Activated gamma-delta T cell treated with Interleukin-2 at 50 U/mL for 16 hours (primary cell): ENCODE results near the gene TOR4A.
A peak's percentile ranks its signal among the peaks of the same experiment; 100 is the strongest.
"Not testable (repeated sequence)": the region's sequence is repeated elsewhere in the genome, so short reads cannot be mapped to it uniquely, and the experiment has no call there.

Experiments
- DNase-seq: peaks from one replicate; pipeline ENCODE4 v3.0.0-alpha.2; 2020

The TOR4A gene

GRCh38 chr9:137239541-137240200 lies 37.9 kb upstream of the TOR4A start:
- not testable (repeated sequence) for DNase-seq

GRCh38 chr9:137240318-137240840 lies 37.1 kb upstream of the TOR4A start:
- DNase-seq = peak; percentile 66

DNA sequence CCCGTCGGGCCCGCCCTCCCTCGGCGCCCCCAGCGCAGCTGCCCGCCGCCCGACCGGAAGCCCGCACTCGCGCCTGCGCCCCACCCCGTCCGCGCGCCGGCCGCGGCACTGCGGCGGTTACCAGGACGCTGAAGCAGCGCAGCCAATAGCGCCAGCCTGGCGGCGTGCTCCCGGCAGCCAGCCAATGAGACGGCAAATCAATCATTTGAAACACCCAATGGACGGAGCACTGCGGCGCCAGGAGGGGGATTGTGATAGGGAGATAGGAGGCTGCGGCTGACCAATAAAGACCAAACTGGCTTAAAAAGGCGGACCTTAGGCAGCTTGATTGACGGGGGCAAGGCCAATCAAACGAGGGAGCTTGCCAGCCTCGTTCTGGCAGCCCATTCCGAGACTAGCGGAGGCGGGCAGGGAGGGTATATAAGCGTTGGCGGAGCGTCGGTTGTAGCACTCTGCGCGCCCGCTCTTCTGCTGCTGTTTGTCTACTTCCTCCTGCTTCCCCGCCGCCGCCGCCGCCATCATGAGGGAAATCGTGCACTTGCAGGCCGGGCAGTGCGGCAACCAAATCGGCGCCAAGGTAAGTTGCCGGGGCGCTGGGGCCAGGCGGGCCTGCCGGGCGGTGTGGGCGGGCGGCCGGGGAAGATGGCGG lies 36.6 kb upstream of the TOR4A start, which contains the start of gene TUBB4B:
TSS of gene TUBB4B (plus strand) at position 447 of the 649 bp plus-strand sequence. CDS start at position 521, 74 bp downstream.
- peak; percentile 98 for DNase-seq

GRCh38 chr9:137241490-137242268 lies 35.8 kb upstream of the TOR4A start:
- peak; percentile 78 for DNase-seq

GRCh38 chr9:137242269-137243203 lies 35.0 kb upstream of the TOR4A start:
- no peak for DNase-seq

GRCh38 chr9:137243266-137243625 lies 34.3 kb upstream of the TOR4A start:
- not testable (repeated sequence) for DNase-seq

- no peak for DNase-seq
These were observed 33.7 kb upstream of the TOR4A start for GRCh38 chr9:137243626-137244485.

DNA sequence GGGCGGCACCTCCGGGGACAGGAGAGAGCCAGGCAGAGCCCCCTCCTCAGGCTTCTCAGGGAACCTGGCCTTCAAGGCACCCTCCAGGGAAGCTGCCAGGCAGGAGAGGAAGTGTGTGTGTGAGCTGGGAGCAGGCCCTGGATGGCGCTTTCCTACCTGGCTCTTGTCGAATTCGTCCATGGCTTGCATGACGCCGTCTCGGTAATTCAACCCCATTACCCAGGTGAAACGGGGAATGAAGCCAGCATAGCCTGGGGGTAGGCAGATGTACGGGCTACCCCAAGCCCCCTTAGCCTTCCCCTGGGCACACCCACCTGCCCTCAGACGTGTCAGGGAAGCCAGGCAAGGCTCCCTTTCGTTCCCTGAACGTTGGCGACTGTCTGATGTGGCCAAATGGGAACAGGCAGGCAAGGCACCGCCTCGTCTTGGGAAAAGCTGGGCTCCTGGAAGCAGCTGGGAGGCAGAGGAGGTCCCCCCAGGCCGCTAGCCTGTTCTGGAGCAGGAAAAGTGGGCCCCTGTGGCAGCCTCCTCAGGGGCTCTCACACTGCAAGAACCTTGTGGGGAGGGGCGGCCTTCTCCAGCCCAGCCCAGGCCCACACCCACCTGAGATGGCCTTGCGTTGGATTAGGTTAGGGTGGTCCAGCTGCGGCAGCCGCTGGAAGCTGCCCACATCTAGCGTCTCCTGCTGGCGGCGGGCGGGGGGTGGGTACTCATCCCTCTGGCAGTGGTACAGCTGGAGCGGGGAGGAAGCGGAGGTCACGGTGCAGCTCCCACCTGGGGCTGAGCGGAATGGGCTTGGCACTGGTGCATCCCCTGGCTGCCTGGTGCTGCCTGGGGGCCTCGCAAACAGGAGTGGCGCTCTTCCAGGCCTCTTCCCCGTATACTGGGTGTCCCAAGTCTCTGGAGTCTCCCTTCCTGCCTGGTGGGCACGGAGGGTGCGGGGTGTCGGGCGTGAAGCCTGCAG lies 32.8 kb upstream of the TOR4A start:
- no peak for DNase-seq

DNA sequence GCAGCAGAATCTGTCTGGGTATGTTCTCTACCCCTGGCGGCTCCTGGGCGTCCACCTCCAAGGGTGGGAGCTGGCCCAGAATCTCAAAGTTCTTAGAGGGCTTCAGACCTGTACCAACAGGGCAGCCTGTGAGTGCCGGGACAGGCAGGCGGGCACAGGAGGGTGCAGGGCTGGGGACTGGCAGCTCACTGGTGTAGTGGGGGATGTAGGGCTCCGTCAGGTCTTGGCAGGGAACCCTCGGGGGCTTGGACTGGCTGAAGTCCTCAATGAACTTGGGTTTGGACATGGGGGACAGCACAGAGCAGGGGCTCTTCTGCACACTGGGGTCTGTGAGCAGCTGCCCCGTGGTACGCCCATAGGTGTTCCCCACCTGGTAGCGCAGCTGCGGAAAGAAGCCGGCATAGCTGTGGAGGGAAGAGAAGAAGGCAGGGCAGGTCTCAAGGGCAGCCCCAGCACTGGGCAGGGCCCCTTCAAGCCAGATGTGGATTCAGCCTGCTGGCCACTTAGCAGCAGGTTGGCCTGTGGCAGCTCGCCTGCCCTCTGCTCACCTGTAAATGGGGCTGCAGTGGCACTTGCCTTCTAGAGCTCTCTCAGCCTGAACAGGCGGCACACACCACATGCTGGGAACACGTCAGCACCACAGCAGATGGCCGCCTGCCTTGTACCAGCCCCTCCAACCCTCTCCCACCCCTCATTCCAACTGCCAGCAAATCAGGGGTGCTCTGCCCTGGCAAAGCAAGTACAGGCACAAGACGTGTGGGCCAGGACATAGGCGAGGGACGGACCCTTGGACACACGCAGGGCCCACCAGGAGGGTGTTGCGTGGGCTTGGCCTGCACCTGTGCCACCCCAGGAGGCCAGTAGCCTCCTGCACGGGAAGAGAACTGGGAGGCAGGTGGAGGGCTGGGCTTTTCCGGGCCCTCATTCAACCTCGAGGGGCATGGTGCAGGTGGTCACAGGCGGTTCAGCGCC lies 31.8 kb upstream of the TOR4A start:
- no peak for DNase-seq

DNA sequence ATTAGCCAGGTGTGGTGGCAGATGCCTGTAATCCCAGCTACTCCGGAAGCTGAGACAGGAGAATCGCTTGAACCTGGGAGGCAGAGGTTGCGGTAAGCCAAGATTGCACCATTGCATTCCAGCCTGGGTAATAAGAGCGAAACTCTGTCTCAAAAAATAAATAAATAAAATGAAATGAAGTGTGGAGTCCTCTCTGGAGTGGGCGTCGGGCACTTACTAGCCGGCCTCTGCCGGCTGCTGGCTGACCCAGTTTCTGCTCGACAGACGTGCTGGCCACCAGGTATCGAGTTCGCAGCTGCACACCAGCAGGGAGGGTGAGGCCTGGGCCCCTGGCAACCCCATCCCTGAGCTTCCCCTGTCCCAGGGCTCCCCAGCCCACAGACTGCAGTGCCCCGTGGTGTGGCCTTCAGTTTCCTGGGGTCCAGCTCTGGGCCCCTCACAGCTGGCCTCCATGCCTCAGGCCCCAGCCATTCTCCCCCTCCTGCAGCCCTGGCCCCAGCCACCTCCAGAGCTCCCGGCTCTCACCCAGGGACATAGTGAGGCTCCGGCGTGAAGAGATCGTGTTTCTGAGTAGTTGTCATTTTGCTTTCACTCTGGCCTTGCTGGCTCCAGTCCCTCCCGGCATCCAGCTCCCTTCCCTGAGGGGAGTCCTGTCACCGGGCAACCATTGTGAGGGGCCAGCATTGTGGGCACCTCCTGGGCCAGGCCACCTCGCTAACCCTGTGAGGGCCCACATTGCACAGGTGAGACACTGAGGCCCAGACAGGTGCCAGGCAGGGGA lies 30.2 kb upstream of the TOR4A start:
- DNase-seq = no peak

GRCh38 chr9:137247916-137248175 lies 29.7 kb upstream of the TOR4A start:
- no peak for DNase-seq

- no peak for DNase-seq
These were observed 27.0 kb upstream of the TOR4A start for GRCh38 chr9:137250329-137251193.

- DNase-seq = no peak
These were observed 26.4 kb upstream of the TOR4A start, which contains the start of gene STPG3 for GRCh38 chr9:137251194-137251461. TSS of gene STPG3 (plus strand) at chr9:137251286. CDS start at chr9:137251287, 1 bp downstream.

DNA sequence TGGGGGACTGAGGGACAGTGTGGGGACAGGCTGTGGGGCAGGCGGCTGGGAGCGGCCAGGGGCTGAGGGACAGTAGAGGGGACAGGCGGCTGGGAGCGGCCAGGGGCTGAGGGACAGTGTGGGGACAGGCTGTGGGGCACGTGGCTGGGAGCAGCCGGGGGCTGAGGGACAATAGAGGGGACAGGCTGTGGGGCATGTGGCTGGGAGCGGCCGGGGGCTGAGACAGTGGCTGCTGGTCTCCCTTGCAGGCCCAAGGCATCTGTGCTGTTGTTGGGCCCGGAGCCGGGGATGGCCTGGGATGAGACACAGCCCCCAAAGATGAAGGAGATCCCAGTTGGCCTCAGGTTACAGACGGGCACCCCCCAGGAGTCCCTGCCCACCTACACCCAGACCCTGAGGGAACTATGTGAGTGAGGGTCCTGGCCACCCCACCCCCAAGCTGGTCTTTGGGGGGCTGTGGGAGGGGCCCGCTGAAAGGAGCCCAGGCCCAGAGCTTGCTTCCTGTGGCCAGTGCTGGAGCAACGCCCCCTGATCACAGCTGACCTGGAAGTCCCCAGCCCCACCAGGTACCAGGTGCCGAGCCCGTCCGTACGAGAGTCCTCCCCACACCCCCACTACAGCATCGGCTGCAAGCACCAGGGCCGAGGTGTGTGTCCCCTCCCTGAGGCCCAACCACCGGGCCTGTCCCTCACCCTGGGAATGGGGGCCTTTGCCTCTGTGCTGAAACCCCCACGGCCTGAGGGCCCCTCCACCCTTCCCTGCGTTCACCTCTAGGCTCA lies 25.8 kb upstream of the TOR4A start:
- DNase-seq = no peak

- DNase-seq = no peak
These were observed 24.7 kb upstream of the TOR4A start for GRCh38 chr9:137252555-137253506.
